Omental fat pad (tissue), 4 donors: Measurements from ENCODE around the gene ARPC4. TPM values are rescaled to one million over a fixed set of nuclear protein-coding genes. Genes with fewer than 3 reads are reported as not detected.

ENCODE experiments used
- ATAC-seq: fragments of 150-250 bp; one replicate; pipeline ENCODE4 v1.9.1; 2016; ENCODE audit warnings: mild to moderate bottlenecking, moderate library complexity; ENCODE audit not compliant: low FRiP score
- DNase-seq: peaks from one replicate; pipeline ENCODE4 v3.0.0-alpha.2; 2019; ENCODE audit warnings: low spot score
- total RNA-seq, 4 donors: library from RNA; depleted of rRNA; stranded (reverse); fragments of >200 nt; gene quantifications; one replicate each; pipeline ENCODE4 v1.1.0, GENCODE V29; 2016
- TF ChIP-seq, protein P1 (sequence below), 3 donors: fragments of 450-650 bp; IDR thresholded peaks; one replicate each; pipeline ENCODE4 v1.5.1; 2016 to 2017; ENCODE audit warnings: antibody characterized with exemption in 3 of 3, mild to moderate bottlenecking in 3 of 3, moderate library complexity in 2 of 3

Gene ARPC4
- total RNA-seq, 4 donors from 2014 or later: 99.0 to 141 (median 122) TPM

DNA sequence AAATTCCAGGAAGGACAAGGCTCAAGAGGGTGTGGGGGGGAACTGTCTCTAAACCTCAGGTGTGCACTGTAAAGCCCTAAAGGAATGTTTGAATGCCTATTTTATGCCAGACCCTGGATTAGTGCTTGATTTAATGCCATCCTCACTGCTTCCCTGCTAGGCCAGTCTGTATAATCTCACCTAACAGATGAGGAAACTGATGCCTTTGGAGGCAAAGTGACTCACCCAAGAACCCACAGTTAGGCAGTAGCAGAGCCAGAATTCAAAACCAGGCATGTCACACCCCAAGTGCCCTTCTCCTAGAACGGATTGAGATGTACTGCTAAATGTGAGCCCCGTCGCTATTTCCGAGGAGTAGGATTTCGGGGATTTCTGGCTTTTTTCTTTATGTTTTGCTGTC, 31.0 kb upstream of the ARPC4 start:
- ATAC-seq (no peak), DNase-seq (no peak)
- TF ChIP-seq, protein P1, sequence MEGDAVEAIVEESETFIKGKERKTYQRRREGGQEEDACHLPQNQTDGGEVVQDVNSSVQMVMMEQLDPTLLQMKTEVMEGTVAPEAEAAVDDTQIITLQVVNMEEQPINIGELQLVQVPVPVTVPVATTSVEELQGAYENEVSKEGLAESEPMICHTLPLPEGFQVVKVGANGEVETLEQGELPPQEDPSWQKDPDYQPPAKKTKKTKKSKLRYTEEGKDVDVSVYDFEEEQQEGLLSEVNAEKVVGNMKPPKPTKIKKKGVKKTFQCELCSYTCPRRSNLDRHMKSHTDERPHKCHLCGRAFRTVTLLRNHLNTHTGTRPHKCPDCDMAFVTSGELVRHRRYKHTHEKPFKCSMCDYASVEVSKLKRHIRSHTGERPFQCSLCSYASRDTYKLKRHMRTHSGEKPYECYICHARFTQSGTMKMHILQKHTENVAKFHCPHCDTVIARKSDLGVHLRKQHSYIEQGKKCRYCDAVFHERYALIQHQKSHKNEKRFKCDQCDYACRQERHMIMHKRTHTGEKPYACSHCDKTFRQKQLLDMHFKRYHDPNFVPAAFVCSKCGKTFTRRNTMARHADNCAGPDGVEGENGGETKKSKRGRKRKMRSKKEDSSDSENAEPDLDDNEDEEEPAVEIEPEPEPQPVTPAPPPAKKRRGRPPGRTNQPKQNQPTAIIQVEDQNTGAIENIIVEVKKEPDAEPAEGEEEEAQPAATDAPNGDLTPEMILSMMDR (IDR thresholded peaks at IDR 0.05): no peak

DNA sequence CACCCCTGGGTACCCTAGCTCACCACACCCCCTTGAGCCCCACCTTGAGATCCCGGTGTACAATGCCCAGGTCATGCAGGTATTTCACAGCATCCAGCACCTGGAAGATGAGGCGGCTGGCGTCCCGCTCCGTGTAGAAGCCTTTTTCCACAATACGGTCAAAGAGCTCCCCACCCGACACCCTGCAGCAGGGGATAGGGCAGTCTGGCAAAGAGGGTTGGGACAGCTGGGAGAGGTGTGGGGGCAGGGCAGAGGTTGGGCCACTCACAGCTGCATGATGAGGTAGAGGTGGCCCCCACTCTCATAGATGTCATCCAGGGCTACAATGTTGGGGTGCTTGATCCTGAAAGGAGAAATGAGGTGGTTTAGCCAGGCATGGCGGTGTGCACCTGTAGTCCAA, 30.0 kb upstream of the ARPC4 start:
- ATAC-seq: no peak
- DNase-seq: no peak
- TF ChIP-seq, protein P1 (IDR thresholded peaks at IDR 0.05): no peak

DNA sequence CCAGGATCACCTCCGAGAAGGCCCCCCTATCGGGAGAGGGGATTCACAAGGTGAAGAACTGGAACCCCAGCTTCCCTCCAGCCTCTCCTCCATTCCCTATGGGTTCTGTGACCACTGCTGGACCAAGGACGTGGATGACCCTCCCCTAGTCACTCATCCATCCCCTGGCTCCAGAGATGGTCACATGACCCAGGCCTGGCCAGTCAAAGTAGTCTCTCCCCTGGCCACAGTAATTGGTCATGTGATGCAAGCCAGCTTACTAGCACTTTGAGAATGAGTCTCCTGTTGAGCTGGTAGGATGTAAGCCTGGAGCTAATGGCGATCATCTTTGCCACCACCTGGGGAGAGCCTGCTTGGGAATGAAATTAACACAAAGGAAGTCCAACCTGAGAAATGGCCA, 27.0 kb upstream of the ARPC4 start:
- DNase-seq (no peak), ATAC-seq (no peak)
- TF ChIP-seq, protein P1 (IDR thresholded peaks at IDR 0.05): no peak

DNA sequence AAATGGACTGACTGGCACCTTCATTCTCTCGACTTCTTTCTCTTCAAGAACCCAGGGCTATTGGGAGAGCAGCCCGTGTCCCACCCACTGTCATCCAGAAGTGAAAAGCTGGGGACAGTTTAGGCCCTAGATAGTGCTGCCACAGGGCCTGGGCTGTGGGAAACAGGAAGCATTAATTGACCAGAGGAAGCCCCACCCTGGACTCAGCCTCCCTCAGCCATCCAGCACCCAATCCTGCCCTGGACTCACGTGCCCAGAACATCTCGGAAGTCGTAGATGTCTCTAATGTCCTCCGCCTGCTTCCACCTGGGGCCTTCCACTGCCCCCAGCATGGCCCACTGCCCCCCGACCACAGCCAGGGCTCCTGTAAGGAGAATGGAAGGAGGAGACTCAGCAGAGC, 25.5 kb upstream of the ARPC4 start:
- DNase-seq: no peak
- ATAC-seq: no peak
- TF ChIP-seq, protein P1 (IDR thresholded peaks at IDR 0.05): no peak

DNA sequence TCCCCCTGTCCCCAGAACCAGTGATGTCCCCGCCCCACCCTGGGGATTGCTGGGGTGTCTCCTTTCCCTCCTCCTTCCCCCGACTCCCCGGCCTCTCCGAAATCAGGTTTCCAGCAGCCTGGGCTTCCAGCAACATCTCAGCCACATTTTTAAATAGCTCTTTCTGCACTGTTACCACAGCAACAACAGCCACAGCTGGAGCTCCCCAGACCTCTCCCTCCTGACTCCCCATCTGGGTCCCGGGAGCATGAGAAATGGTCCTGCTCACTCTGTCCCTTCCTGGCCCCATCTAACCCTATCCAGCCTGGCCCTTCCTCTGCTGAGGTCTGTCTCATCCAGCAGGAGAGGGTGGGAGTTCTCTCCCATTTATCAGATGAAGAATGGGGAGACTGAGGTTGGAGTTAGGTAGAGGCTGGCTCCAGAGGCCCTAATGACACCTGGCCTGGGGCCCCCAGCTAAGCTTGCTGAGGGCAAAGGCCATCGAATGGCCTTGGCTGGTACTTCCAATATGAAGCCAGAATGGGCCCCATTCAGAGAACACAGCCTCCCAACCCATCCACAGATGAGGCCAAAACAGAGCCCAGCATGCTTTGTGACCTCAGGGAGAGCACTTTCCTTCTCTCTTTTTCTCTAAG, 24.6 kb upstream of the ARPC4 start:
- TF ChIP-seq, protein P1 (IDR thresholded peaks at IDR 0.05): no peak
- no peak for ATAC-seq
- no peak for DNase-seq

DNA sequence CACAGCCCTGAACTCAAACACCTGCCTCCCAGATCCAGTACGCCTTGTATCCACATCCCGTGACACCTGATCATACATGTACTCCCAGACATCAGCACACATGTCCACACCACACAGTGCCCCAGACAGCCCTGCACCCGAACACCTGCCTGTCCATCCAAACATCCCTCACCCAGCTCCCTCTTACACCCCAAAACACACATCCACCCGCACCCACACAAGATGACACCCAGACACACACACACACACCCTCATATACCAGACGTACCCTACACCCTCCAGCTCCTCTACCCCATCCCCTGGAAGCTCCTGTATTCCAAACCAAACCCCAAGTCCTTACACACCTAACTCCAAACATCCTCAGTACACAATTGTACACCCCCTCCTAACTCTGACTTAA, 23.9 kb upstream of the ARPC4 start:
- no peak for DNase-seq
- peak; percentile 2 for ATAC-seq
- TF ChIP-seq, protein P1 (IDR thresholded peaks at IDR 0.05): no peak
